ENCODE data around the gene POLR2F.

POLR2F gene

GRCh38 chr22:37906364-37907008 lies 47.0 kb upstream of the POLR2F start:
- Histone ChIP-seq H3K9ac (ENCODE audit: low read length) (peak overlapping the region; percentile 86), H3K4me2 (ENCODE audit: low read length) (peak overlapping the region; percentile 99), H3K4me3 (ENCODE audit: low read length) (peak overlapping the region; percentile 90), H3K36me3 (replicated peaks; ENCODE audit: low read depth, low read length) (no peaks in the 10 kb centered on the region), H3K4me1 (ENCODE audit: low read length) (peaks cover 12% of the 10 kb centered on the region), H4K20me1 (ENCODE audit: insufficient read depth, low read length) (no peaks in the 10 kb centered on the region), H3K79me2 (ENCODE audit: low read length) (peaks cover 10% of the 10 kb centered on the region), H2AFZ (ENCODE audit: low read depth, low read length) (peak overlapping the region; percentile 56), H3K9me3 (ENCODE audit: insufficient read depth, low read length) (no peaks in the 10 kb centered on the region), H3K27ac (ENCODE audit: low read length) (peak overlapping the region; percentile 15; the same call in 1 of the 2 replicates), H3K27me3 (ENCODE audit: low read depth, low read length) (no peaks in the 10 kb centered on the region)
- no peak for TF ChIP-seq EZH2phosphoT487 (IDR thresholded peaks at IDR 0.05; ENCODE audit: low read depth)
- TF ChIP-seq, protein P1, sequence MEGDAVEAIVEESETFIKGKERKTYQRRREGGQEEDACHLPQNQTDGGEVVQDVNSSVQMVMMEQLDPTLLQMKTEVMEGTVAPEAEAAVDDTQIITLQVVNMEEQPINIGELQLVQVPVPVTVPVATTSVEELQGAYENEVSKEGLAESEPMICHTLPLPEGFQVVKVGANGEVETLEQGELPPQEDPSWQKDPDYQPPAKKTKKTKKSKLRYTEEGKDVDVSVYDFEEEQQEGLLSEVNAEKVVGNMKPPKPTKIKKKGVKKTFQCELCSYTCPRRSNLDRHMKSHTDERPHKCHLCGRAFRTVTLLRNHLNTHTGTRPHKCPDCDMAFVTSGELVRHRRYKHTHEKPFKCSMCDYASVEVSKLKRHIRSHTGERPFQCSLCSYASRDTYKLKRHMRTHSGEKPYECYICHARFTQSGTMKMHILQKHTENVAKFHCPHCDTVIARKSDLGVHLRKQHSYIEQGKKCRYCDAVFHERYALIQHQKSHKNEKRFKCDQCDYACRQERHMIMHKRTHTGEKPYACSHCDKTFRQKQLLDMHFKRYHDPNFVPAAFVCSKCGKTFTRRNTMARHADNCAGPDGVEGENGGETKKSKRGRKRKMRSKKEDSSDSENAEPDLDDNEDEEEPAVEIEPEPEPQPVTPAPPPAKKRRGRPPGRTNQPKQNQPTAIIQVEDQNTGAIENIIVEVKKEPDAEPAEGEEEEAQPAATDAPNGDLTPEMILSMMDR (IDR thresholded peaks at IDR 0.05; ENCODE audit: low read depth, low read length): no peak

GRCh38 chr22:37907036-37907954 lies 46.2 kb upstream of the POLR2F start:
- Histone ChIP-seq H3K9me3 (ENCODE audit: insufficient read depth, low read length) (no peaks in the 10 kb centered on the region), H3K4me2 (ENCODE audit: low read length) (peak overlapping the region; percentile 99), H4K20me1 (ENCODE audit: insufficient read depth, low read length) (no peaks in the 10 kb centered on the region), H3K9ac (ENCODE audit: low read length) (peak overlapping the region; percentile 86), H3K4me1 (ENCODE audit: low read length) (peaks cover 12% of the 10 kb centered on the region), H3K4me3 (ENCODE audit: low read length) (peak overlapping the region; percentile 90), H3K79me2 (ENCODE audit: low read length) (peaks cover 10% of the 10 kb centered on the region), H3K36me3 (replicated peaks; ENCODE audit: low read depth, low read length) (no peaks in the 10 kb centered on the region), H3K27me3 (ENCODE audit: low read depth, low read length) (no peaks in the 10 kb centered on the region), H2AFZ (ENCODE audit: low read depth, low read length) (0 out of 2 replicates have a peak overlapping the region, but pooled peaks have one; percentile 56), H3K27ac (ENCODE audit: low read length) (no peak overlapping the region)
- TF ChIP-seq, protein P1 (IDR thresholded peaks at IDR 0.05; ENCODE audit: low read depth, low read length): no peak
- TF ChIP-seq EZH2phosphoT487 (IDR thresholded peaks at IDR 0.05; ENCODE audit: low read depth): no peak

DNA sequence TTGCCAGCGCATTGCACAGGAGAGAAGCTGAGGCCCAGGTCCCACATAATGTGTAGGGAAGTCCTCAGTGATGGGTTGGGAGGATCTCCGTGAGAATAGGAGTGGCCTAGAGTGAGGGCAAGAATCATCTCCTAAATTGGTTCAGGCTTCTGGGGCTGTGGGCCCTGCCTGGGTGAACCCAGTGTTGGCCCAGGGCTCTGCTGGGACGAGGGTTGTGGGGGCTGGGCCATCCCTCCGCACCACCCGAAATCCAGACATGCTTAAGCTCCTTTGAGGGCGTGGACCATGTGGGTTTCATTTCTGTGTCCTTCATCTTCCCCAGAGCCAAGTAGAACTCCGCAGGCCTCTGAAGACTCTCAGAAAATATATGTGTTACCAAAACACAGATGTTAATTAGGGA lies 43.7 kb upstream of the POLR2F start:
- no peak overlapping the region for H3K27ac ChIP-seq (ENCODE audit: low read length)
- TF ChIP-seq, protein P1 (IDR thresholded peaks at IDR 0.05; ENCODE audit: low read depth, low read length): no peak
- no peak for TF ChIP-seq EZH2phosphoT487 (IDR thresholded peaks at IDR 0.05; ENCODE audit: low read depth)
- no peaks in the 10 kb centered on the region for H3K27me3 ChIP-seq (ENCODE audit: low read depth, low read length)
- H2AFZ ChIP-seq (ENCODE audit: low read depth, low read length): no peak overlapping the region
- H3K9me3 ChIP-seq (ENCODE audit: insufficient read depth, low read length): no peaks in the 10 kb centered on the region
- no peak overlapping the region for H3K4me3 ChIP-seq (ENCODE audit: low read length)
- H3K9ac ChIP-seq (ENCODE audit: low read length): no peak overlapping the region
- no peaks in the 10 kb centered on the region for H4K20me1 ChIP-seq (ENCODE audit: insufficient read depth, low read length)
- H3K79me2 ChIP-seq (ENCODE audit: low read length): peaks cover 10% of the 10 kb centered on the region
- H3K36me3 ChIP-seq (replicated peaks; ENCODE audit: low read depth, low read length): no peaks in the 10 kb centered on the region
- H3K4me1 ChIP-seq (ENCODE audit: low read length): peaks cover 12% of the 10 kb centered on the region
- H3K4me2 ChIP-seq (ENCODE audit: low read length): no peak overlapping the region
